DND-41 (cell line): ENCODE data around the gene VTI1A.
A peak's percentile ranks its signal among the peaks of the same experiment; 100 is the strongest.

ENCODE experiments used
- ATAC-seq: fragments of 200-7000 bp; cut with Tn5 transposase; 3 replicates; pipeline ENCODE4 v1.9.1; 2021; ENCODE audit warnings: low read depth; ENCODE audit not compliant: insufficient read depth
- DNase-seq: peaks from one replicate; pipeline ENCODE4 v3.0.0-alpha.2; 2020
- H2AFZ ChIP-seq: 2 replicates; pipeline ENCODE4 v1.6.0; 2012; ENCODE audit warnings: low read depth, low read length
- H3K27ac ChIP-seq: 2 replicates; pipeline ENCODE4 v1.5.1; 2012; ENCODE audit warnings: low read length, inconsistent platforms
- H3K27me3 ChIP-seq: fragments of 200-600 bp; sonication (generic); 2 replicates; pipeline ENCODE4 v1.6.0; 2012; ENCODE audit warnings: low read length, mild to moderate bottlenecking, inconsistent platforms; ENCODE audit not compliant: insufficient read depth, poor library complexity
- H3K36me3 ChIP-seq: 2 replicates; pipeline ENCODE4 v1.5.1; 2012; ENCODE audit warnings: low read length, inconsistent platforms; ENCODE audit not compliant: insufficient read depth
- H3K4me1 ChIP-seq: 2 replicates; pipeline ENCODE4 v1.5.1; 2012; ENCODE audit warnings: mild to moderate bottlenecking, low read length; ENCODE audit not compliant: insufficient read depth
- H3K4me2 ChIP-seq: 2 replicates; pipeline ENCODE4 v1.6.0; 2012; ENCODE audit warnings: mild to moderate bottlenecking, moderate library complexity, low read length, inconsistent platforms; ENCODE audit not compliant: insufficient read depth
- H3K4me3 ChIP-seq, 2 experiments: fragments of 200-600 bp in 1 of 2; shearing (Covaris generic) in 1 of 2; 2 replicates each; pipeline ENCODE4 v1.5.1; 2012 to 2016; ENCODE audit warnings: inconsistent platforms in 2 of 2, low read length in 2 of 2, mild to moderate bottlenecking in 2 of 2, low read depth in 1 of 2, moderate library complexity in 1 of 2
- H3K79me2 ChIP-seq: 2 replicates; pipeline ENCODE4 v1.6.0; 2012; ENCODE audit warnings: low read length, inconsistent platforms; ENCODE audit not compliant: insufficient read depth
- H3K9ac ChIP-seq: 2 replicates; pipeline ENCODE4 v1.6.0; 2012; ENCODE audit warnings: low read depth, mild to moderate bottlenecking, inconsistent platforms, low read length, moderate library complexity
- H3K9me3 ChIP-seq: 2 replicates; pipeline ENCODE4 v1.5.1; 2012; ENCODE audit warnings: low read length, moderate library complexity, mild to moderate bottlenecking, inconsistent platforms; ENCODE audit not compliant: insufficient read depth, severe bottlenecking
- H4K20me1 ChIP-seq: 2 replicates; pipeline ENCODE4 v1.6.0; 2012; ENCODE audit warnings: low read length; ENCODE audit not compliant: insufficient read depth
- CTCF ChIP-seq: IDR thresholded peaks from 2 replicates; pipeline ENCODE4 v1.5.1; 2012; ENCODE audit warnings: borderline replicate concordance, low read length, moderate library complexity, mild to moderate bottlenecking; ENCODE audit not compliant: poor library complexity, severe bottlenecking; ENCODE audit errors: extremely low read depth
- EZH2 ChIP-seq: IDR thresholded peaks from 3 replicates; pipeline ENCODE4 v1.6.1; 2012; ENCODE audit warnings: borderline replicate concordance, low read depth, mild to moderate bottlenecking, moderate library complexity, low read length, inconsistent platforms; ENCODE audit not compliant: severe bottlenecking

The VTI1A gene

GRCh38 chr10:112446855-112447619 is at the start of gene VTI1A, which contains the start of gene ZDHHC6:
TSS of gene VTI1A (plus strand) at chr10:112447215. CDS start at chr10:112447374, 159 bp downstream.
TSS of gene ZDHHC6 (minus strand) at chr10:112446914. CDS start at chr10:112445436, 1,478 bp downstream.
- TF ChIP-seq EZH2, result no peak
- peak; percentile 40 for TF ChIP-seq CTCF

GRCh38 chr10:112397592-112397991 is 49.4 kb upstream of the VTI1A start:
- Histone ChIP-seq H3K4me1 (no peaks in the 10 kb centered on the region), H3K36me3 (peaks cover 37% of the 10 kb centered on the region), H4K20me1 (no peaks in the 10 kb centered on the region), H3K4me3 (no peak overlapping the region), H3K79me2 (no peaks in the 10 kb centered on the region), H2AFZ (no peak overlapping the region), H3K4me2 (no peak overlapping the region), H3K27ac (no peak overlapping the region), H3K9ac (no peak overlapping the region), H3K27me3 (no peaks in the 10 kb centered on the region), H3K9me3 (no peaks in the 10 kb centered on the region)
- ATAC-seq (no peak), DNase-seq (no peak)
- TF ChIP-seq CTCF (no peak), EZH2 (no peak)

More at GRCh38 chr10:112446855-112447619, at the start of gene VTI1A, which contains the start of gene ZDHHC6:
- H4K20me1 ChIP-seq, result peaks cover 7% of the 10 kb centered on the region
- peak; percentile 90 for ATAC-seq
- peak within 1 kb of the TSS; percentile 73 for H2AFZ ChIP-seq
- no peaks in the 10 kb centered on the region for H3K9me3 ChIP-seq
- H3K27me3 ChIP-seq, result no peaks in the 10 kb centered on the region
- peak within 1 kb of the TSS; percentile 69 for H3K9ac ChIP-seq
- H3K36me3 ChIP-seq, result peaks cover 39% of the 10 kb centered on the region
- H3K27ac ChIP-seq, result peak within 1 kb of the TSS; percentile 96
- H3K79me2 ChIP-seq, result peaks cover 75% of the 10 kb centered on the region
- peak within 1 kb of the TSS; percentile 49 to 76 for H3K4me3 ChIP-seq
- H3K4me2 ChIP-seq, result peak within 1 kb of the TSS; percentile 91
- peaks cover 38% of the 10 kb centered on the region for H3K4me1 ChIP-seq
- peak; percentile 82 for DNase-seq

GRCh38 chr10:112402917-112403316 is 44.1 kb upstream of the VTI1A start:
- H2AFZ ChIP-seq, result no peak overlapping the region
- no peak for TF ChIP-seq EZH2
- TF ChIP-seq CTCF, result no peak
- H4K20me1 ChIP-seq, result no peaks in the 10 kb centered on the region
- H3K36me3 ChIP-seq, result peaks cover 60% of the 10 kb centered on the region; the same call in 1 of the 2 replicates
- H3K79me2 ChIP-seq, result no peaks in the 10 kb centered on the region
- no peak for DNase-seq
- no peak overlapping the region for H3K4me2 ChIP-seq
- no peaks in the 10 kb centered on the region for H3K4me1 ChIP-seq
- H3K9me3 ChIP-seq, result no peaks in the 10 kb centered on the region
- H3K27me3 ChIP-seq, result no peaks in the 10 kb centered on the region
- H3K27ac ChIP-seq, result no peak overlapping the region
- H3K4me3 ChIP-seq, result no peak overlapping the region
- no peak for ATAC-seq
- no peak overlapping the region for H3K9ac ChIP-seq
